ENCODE measurements around the gene MAPK10. TPM values are rescaled to one million over a fixed set of nuclear protein-coding genes. Genes with fewer than 3 reads are reported as not detected.

MAPK10 gene
- total RNA-seq, 5 donors from 2014 or later (not counting 1 experiment from before 2014, with no cell fraction given), result 0.07 to 0.35 TPM; not detected in 3

- Histone ChIP-seq H3K27ac (ENCODE audit: low read length) (no peak overlapping the region), H3K36me3 (ENCODE audit: control insufficient read depth in 2 of 2, extremely low read depth in 1 of 2, insufficient read depth in 1 of 2, low read length in 1 of 2) (no peaks in the 10 kb centered on the region), H3K4me1 (ENCODE audit: control insufficient read depth in 1 of 2, extremely low read depth in 1 of 2, insufficient read depth in 2 of 2, low read length in 2 of 2) (no peaks in the 10 kb centered on the region), H3K27me3 (replicated peaks in 1 of 2; ENCODE audit: control insufficient read depth in 2 of 2, extremely low read depth in 1 of 2, insufficient read depth in 2 of 2, low read length in 1 of 2) (no peaks in the 10 kb centered on the region), H3K4me3 (ENCODE audit: control insufficient read depth in 1 of 2, extremely low read depth in 1 of 2, low read length in 1 of 2) (no peak overlapping the region), H3K9me3 (no peaks in the 10 kb centered on the region)
- ChIA-PET POLR2A (no interaction called here), CTCF (no interaction called here)
- Mint-ChIP-seq H3K27me3 (no peaks in the 10 kb centered on the region), H3K27ac (no peak overlapping the region), H3K9me3 (no peaks in the 10 kb centered on the region), H3K36me3 (no peaks in the 10 kb centered on the region), H3K4me1 (no peaks in the 10 kb centered on the region), H3K4me3 (no peak overlapping the region)
- 100% methylated on average over 1 of the region's 1 CpG for WGBS (ENCODE audit: insufficient coverage)
- DNase-seq (no peak), ATAC-seq (replicated peaks in 1 of 4) (no peak)
These were observed 98.2 kb downstream of the MAPK10 start for GRCh38 chr4:86261636-86262035.

DNA sequence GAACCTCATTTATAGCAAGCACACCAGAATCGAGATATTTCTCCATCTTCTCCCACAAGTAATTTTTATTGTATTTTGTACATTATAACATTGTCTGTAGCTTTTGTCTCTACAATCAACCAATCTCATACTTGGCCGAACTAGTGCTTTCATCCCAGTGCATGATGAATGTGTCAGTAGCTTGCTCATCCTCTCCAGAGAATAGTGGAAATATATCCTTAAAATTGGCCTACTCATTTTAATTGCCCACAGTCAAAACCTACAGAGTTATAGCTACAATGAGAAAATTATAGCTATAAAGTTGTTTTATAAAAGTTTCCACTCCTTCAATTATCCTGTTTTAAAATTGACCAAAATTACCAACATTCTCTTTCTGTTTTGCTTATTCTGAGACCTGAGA is 103.8 kb downstream of the MAPK10 start:
- POLR2A ChIA-PET, result no interaction called here
- Mint-ChIP-seq H3K4me3 (no peak overlapping the region), H3K4me1 (no peaks in the 10 kb centered on the region), H3K9me3 (no peaks in the 10 kb centered on the region), H3K27ac (no peak overlapping the region), H3K27me3 (no peaks in the 10 kb centered on the region), H3K36me3 (no peaks in the 10 kb centered on the region)
- DNase-seq, result no peak
- no peak for ATAC-seq (replicated peaks in 1 of 4)
- Histone ChIP-seq H3K36me3 (ENCODE audit: control insufficient read depth in 2 of 2, extremely low read depth in 1 of 2, insufficient read depth in 1 of 2, low read length in 1 of 2) (no peaks in the 10 kb centered on the region), H3K4me1 (ENCODE audit: control insufficient read depth in 1 of 2, extremely low read depth in 1 of 2, insufficient read depth in 2 of 2, low read length in 2 of 2) (no peaks in the 10 kb centered on the region), H3K27me3 (replicated peaks in 1 of 2; ENCODE audit: control insufficient read depth in 2 of 2, extremely low read depth in 1 of 2, insufficient read depth in 2 of 2, low read length in 1 of 2) (no peaks in the 10 kb centered on the region), H3K4me3 (ENCODE audit: control insufficient read depth in 1 of 2, extremely low read depth in 1 of 2, low read length in 1 of 2) (no peak overlapping the region), H3K9me3 (no peaks in the 10 kb centered on the region), H3K27ac (ENCODE audit: low read length) (no peak overlapping the region)
- CTCF ChIA-PET, result no interaction called here
- WGBS (ENCODE audit: insufficient coverage), result no CpG with 5 or more reads among the region's 2 CpGs

DNA sequence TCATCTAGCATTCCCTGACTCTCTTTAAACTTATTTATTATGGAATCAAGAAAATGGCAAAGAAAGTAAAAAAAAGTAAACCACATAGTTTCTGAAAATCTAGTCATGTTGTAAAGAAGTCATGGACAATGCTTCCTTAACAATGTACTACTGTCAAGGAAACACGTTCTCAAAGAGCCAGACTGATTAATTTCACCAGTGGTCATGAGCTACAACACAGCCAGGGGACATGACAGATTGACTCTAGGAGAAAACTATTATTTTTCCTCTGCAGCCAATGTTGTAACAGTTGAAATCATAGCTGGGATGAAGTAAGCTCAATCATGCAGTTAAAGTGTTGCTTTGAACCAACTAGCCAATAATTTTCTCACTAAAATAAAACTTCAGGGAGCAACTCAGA is 109.2 kb downstream of the MAPK10 start:
- H3K9me3 ChIP-seq, result no peaks in the 10 kb centered on the region
- no peaks in the 10 kb centered on the region for H3K27me3 Mint-ChIP-seq
- DNase-seq, result no peak
- H3K36me3 Mint-ChIP-seq, result no peaks in the 10 kb centered on the region
- 40% methylated on average over 1 of the region's 1 CpG for WGBS (ENCODE audit: insufficient coverage)
- no peak overlapping the region for H3K4me3 ChIP-seq (ENCODE audit: control insufficient read depth in 1 of 2, extremely low read depth in 1 of 2, low read length in 1 of 2)
- POLR2A ChIA-PET, result no interaction called here
- no peaks in the 10 kb centered on the region for H3K4me1 ChIP-seq (ENCODE audit: control insufficient read depth in 1 of 2, extremely low read depth in 1 of 2, insufficient read depth in 2 of 2, low read length in 2 of 2)
- ATAC-seq (replicated peaks in 1 of 4), result no peak
- no peaks in the 10 kb centered on the region for H3K4me1 Mint-ChIP-seq
- no peak overlapping the region for H3K27ac Mint-ChIP-seq
- H3K9me3 Mint-ChIP-seq, result no peaks in the 10 kb centered on the region
- H3K27ac ChIP-seq (ENCODE audit: low read length), result no peak overlapping the region
- no peaks in the 10 kb centered on the region for H3K27me3 ChIP-seq (replicated peaks in 1 of 2; ENCODE audit: control insufficient read depth in 2 of 2, extremely low read depth in 1 of 2, insufficient read depth in 2 of 2, low read length in 1 of 2)
- CTCF ChIA-PET, result no interaction called here
- H3K36me3 ChIP-seq (ENCODE audit: control insufficient read depth in 2 of 2, extremely low read depth in 1 of 2, insufficient read depth in 1 of 2, low read length in 1 of 2), result no peaks in the 10 kb centered on the region
- no peak overlapping the region for H3K4me3 Mint-ChIP-seq

- H3K27ac Mint-ChIP-seq, result no peak overlapping the region
- no peaks in the 10 kb centered on the region for H3K36me3 Mint-ChIP-seq
- Histone ChIP-seq H3K27ac (ENCODE audit: low read length) (no peak overlapping the region), H3K36me3 (ENCODE audit: control insufficient read depth in 2 of 2, extremely low read depth in 1 of 2, insufficient read depth in 1 of 2, low read length in 1 of 2) (no peaks in the 10 kb centered on the region), H3K9me3 (no peaks in the 10 kb centered on the region), H3K27me3 (replicated peaks in 1 of 2; ENCODE audit: control insufficient read depth in 2 of 2, extremely low read depth in 1 of 2, insufficient read depth in 2 of 2, low read length in 1 of 2) (no peaks in the 10 kb centered on the region), H3K4me1 (ENCODE audit: control insufficient read depth in 1 of 2, extremely low read depth in 1 of 2, insufficient read depth in 2 of 2, low read length in 2 of 2) (no peaks in the 10 kb centered on the region), H3K4me3 (ENCODE audit: control insufficient read depth in 1 of 2, extremely low read depth in 1 of 2, low read length in 1 of 2) (no peak overlapping the region)
- ChIA-PET CTCF (no interaction called here), POLR2A (no interaction called here)
- no peak overlapping the region for H3K4me3 Mint-ChIP-seq
- 80% methylated on average over 1 of the region's 1 CpG for WGBS (ENCODE audit: insufficient coverage)
- ATAC-seq (replicated peaks in 1 of 4), result no peak
- H3K27me3 Mint-ChIP-seq, result no peaks in the 10 kb centered on the region
- no peaks in the 10 kb centered on the region for H3K9me3 Mint-ChIP-seq
- no peak for DNase-seq
- H3K4me1 Mint-ChIP-seq, result no peaks in the 10 kb centered on the region
These were observed 109.8 kb downstream of the MAPK10 start for GRCh38 chr4:86250006-86250405.

GRCh38 chr4:86249074-86249473 is 110.8 kb downstream of the MAPK10 start:
- H3K4me1 Mint-ChIP-seq, result no peaks in the 10 kb centered on the region
- no peaks in the 10 kb centered on the region for H3K27me3 Mint-ChIP-seq
- no peak for DNase-seq
- H3K27ac Mint-ChIP-seq, result no peak overlapping the region
- H3K4me3 Mint-ChIP-seq, result no peak overlapping the region
- no peak for ATAC-seq (replicated peaks in 1 of 4)
- POLR2A ChIA-PET, result no interaction called here
- Histone ChIP-seq H3K4me1 (ENCODE audit: control insufficient read depth in 1 of 2, extremely low read depth in 1 of 2, insufficient read depth in 2 of 2, low read length in 2 of 2) (no peaks in the 10 kb centered on the region), H3K9me3 (no peaks in the 10 kb centered on the region), H3K27ac (ENCODE audit: low read length) (no peak overlapping the region), H3K27me3 (replicated peaks in 1 of 2; ENCODE audit: control insufficient read depth in 2 of 2, extremely low read depth in 1 of 2, insufficient read depth in 2 of 2, low read length in 1 of 2) (no peaks in the 10 kb centered on the region), H3K4me3 (ENCODE audit: control insufficient read depth in 1 of 2, extremely low read depth in 1 of 2, low read length in 1 of 2) (no peak overlapping the region), H3K36me3 (ENCODE audit: control insufficient read depth in 2 of 2, extremely low read depth in 1 of 2, insufficient read depth in 1 of 2, low read length in 1 of 2) (no peaks in the 10 kb centered on the region)
- H3K9me3 Mint-ChIP-seq, result no peaks in the 10 kb centered on the region
- CTCF ChIA-PET, result no interaction called here
- H3K36me3 Mint-ChIP-seq, result no peaks in the 10 kb centered on the region
- no CpG with 5 or more reads among the region's 2 CpGs for WGBS (ENCODE audit: insufficient coverage)

- H3K4me1 Mint-ChIP-seq, result no peaks in the 10 kb centered on the region
- ATAC-seq (replicated peaks in 1 of 4), result no peak
- 83% methylated on average over 2 of the region's 3 CpGs for WGBS (ENCODE audit: insufficient coverage)
- CTCF ChIA-PET, result no interaction called here
- no peaks in the 10 kb centered on the region for H3K9me3 ChIP-seq
- H3K9me3 Mint-ChIP-seq, result peaks cover 0 to 6% (median 5%) of the 10 kb centered on the region in 3 donors
- no peak overlapping the region for H3K27ac ChIP-seq (ENCODE audit: low read length)
- DNase-seq, result no peak
- H3K36me3 ChIP-seq (ENCODE audit: control insufficient read depth in 2 of 2, extremely low read depth in 1 of 2, insufficient read depth in 1 of 2, low read length in 1 of 2), result no peaks in the 10 kb centered on the region
- no peaks in the 10 kb centered on the region for H3K36me3 Mint-ChIP-seq
- no peak overlapping the region for H3K27ac Mint-ChIP-seq
- H3K4me1 ChIP-seq (ENCODE audit: control insufficient read depth in 1 of 2, extremely low read depth in 1 of 2, insufficient read depth in 2 of 2, low read length in 2 of 2), result no peaks in the 10 kb centered on the region
- H3K27me3 Mint-ChIP-seq, result no peaks in the 10 kb centered on the region
- H3K27me3 ChIP-seq (replicated peaks in 1 of 2; ENCODE audit: control insufficient read depth in 2 of 2, extremely low read depth in 1 of 2, insufficient read depth in 2 of 2, low read length in 1 of 2), result no peaks in the 10 kb centered on the region
- POLR2A ChIA-PET, result no interaction called here
- no peak overlapping the region for H3K4me3 Mint-ChIP-seq
- H3K4me3 ChIP-seq (ENCODE audit: control insufficient read depth in 1 of 2, extremely low read depth in 1 of 2, low read length in 1 of 2), result no peak overlapping the region
These were observed 111.9 kb downstream of the MAPK10 start for GRCh38 chr4:86247906-86248305.

GRCh38 chr4:86247320-86247719 is 112.5 kb downstream of the MAPK10 start:
- no peaks in the 10 kb centered on the region for H3K9me3 ChIP-seq
- no peaks in the 10 kb centered on the region for H3K4me1 ChIP-seq (ENCODE audit: control insufficient read depth in 1 of 2, extremely low read depth in 1 of 2, insufficient read depth in 2 of 2, low read length in 2 of 2)
- no peaks in the 10 kb centered on the region for H3K27me3 Mint-ChIP-seq
- no peaks in the 10 kb centered on the region for H3K4me1 Mint-ChIP-seq
- ChIA-PET CTCF (no interaction called here), POLR2A (no interaction called here)
- no peaks in the 10 kb centered on the region for H3K27me3 ChIP-seq (replicated peaks in 1 of 2; ENCODE audit: control insufficient read depth in 2 of 2, extremely low read depth in 1 of 2, insufficient read depth in 2 of 2, low read length in 1 of 2)
- H3K4me3 ChIP-seq (ENCODE audit: control insufficient read depth in 1 of 2, extremely low read depth in 1 of 2, low read length in 1 of 2), result no peak overlapping the region
- no peak for DNase-seq
- no peak overlapping the region for H3K4me3 Mint-ChIP-seq
- no peak overlapping the region for H3K27ac Mint-ChIP-seq
- WGBS (ENCODE audit: insufficient coverage), result no CpG with 5 or more reads among the region's 1 CpG
- H3K36me3 ChIP-seq (ENCODE audit: control insufficient read depth in 2 of 2, extremely low read depth in 1 of 2, insufficient read depth in 1 of 2, low read length in 1 of 2), result no peaks in the 10 kb centered on the region
- no peaks in the 10 kb centered on the region for H3K36me3 Mint-ChIP-seq
- H3K9me3 Mint-ChIP-seq, result peaks cover 0 to 6% (median 5%) of the 10 kb centered on the region in 3 donors
- H3K27ac ChIP-seq (ENCODE audit: low read length), result no peak overlapping the region
- ATAC-seq (replicated peaks in 1 of 4), result no peak
